NOMO-1 (cell line): Measurements from ENCODE around the gene NET1.

Source experiments
- DNase-seq, 2 experiments: peaks; one replicate each; lab custom pipeline; 2025; ENCODE audit not compliant: unreplicated experiment in 2 of 2; lab: John Stamatoyannopoulos, UW

The NET1 gene

GRCh38 chr10:5479481-5480161 lies 67.3 kb downstream of the NET1 start:
- no peak for DNase-seq

- no peak for DNase-seq
Observed at GRCh38 chr10:5480162-5480941, 68.0 kb downstream of the NET1 start.

- DNase-seq = no peak
Observed at GRCh38 chr10:5481121-5481520, 68.8 kb downstream of the NET1 start.

- no peak for DNase-seq
Observed at GRCh38 chr10:5482016-5482415, 69.7 kb downstream of the NET1 start.

- DNase-seq = no peak
Observed at GRCh38 chr10:5484205-5484604, 71.8 kb downstream of the NET1 start.

GRCh38 chr10:5485290-5485689 lies 72.9 kb downstream of the NET1 start:
- no peak for DNase-seq

GRCh38 chr10:5485948-5486852 lies 73.8 kb downstream of the NET1 start:
- DNase-seq = no peak

GRCh38 chr10:5486853-5487235 lies 74.5 kb downstream of the NET1 start:
- DNase-seq = no peak

GRCh38 chr10:5488272-5489161 lies 76.2 kb downstream of the NET1 start:
- DNase-seq = no peak

GRCh38 chr10:5490032-5490431 lies 77.7 kb downstream of the NET1 start:
- no peak for DNase-seq

GRCh38 chr10:5490698-5491464 lies 78.5 kb downstream of the NET1 start:
- DNase-seq = no peak

- DNase-seq = no peak
Observed at GRCh38 chr10:5491477-5491876, 79.1 kb downstream of the NET1 start.

- no peak for DNase-seq
Observed at GRCh38 chr10:5492322-5492855, 80.0 kb downstream of the NET1 start.

- DNase-seq = no peak
Observed at GRCh38 chr10:5492929-5493576, 80.7 kb downstream of the NET1 start.

- DNase-seq = no peak
Observed at GRCh38 chr10:5493691-5494090, 81.3 kb downstream of the NET1 start.

- no peak for DNase-seq
Observed at GRCh38 chr10:5494611-5495010, 82.3 kb downstream of the NET1 start.

GRCh38 chr10:5496261-5497250 lies 84.2 kb downstream of the NET1 start:
- no peak for DNase-seq

- no peak for DNase-seq
Observed at GRCh38 chr10:5497289-5497688, 84.9 kb downstream of the NET1 start.
